GF-D8 (cell line): Measurements from ENCODE around the gene RNASEH2B.

Experiments
- DNase-seq: peaks from one replicate; lab custom pipeline; 2025; lab: John Stamatoyannopoulos, UW

The RNASEH2B gene

GRCh38 chr13:50909605-50910484 is at the start of gene RNASEH2B:
RNASEH2B (plus strand) TSS chr13:50909791; CDS start chr13:50910077, 286 bp downstream.
- peak; percentile 71 for DNase-seq

DNA sequence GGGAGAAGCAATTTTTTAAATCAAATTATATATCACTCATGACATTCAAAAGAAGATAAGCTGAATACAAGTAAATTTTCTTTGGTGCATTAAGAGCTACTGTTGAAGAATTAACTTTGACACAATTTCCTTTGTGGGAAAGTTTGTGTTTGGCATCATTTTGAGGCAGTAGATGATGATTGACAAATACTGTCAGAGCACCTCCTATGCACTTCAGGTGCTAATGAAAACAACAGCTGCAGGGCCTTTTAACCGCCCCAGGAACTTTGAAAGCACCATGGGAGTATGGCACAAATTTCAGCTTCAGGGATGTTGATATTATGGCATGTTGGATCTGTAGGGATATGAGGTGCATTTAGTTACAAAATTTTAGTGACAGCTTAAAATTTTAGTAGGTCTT is 45.1 kb upstream of the RNASEH2B start:
- no peak for DNase-seq

DNA sequence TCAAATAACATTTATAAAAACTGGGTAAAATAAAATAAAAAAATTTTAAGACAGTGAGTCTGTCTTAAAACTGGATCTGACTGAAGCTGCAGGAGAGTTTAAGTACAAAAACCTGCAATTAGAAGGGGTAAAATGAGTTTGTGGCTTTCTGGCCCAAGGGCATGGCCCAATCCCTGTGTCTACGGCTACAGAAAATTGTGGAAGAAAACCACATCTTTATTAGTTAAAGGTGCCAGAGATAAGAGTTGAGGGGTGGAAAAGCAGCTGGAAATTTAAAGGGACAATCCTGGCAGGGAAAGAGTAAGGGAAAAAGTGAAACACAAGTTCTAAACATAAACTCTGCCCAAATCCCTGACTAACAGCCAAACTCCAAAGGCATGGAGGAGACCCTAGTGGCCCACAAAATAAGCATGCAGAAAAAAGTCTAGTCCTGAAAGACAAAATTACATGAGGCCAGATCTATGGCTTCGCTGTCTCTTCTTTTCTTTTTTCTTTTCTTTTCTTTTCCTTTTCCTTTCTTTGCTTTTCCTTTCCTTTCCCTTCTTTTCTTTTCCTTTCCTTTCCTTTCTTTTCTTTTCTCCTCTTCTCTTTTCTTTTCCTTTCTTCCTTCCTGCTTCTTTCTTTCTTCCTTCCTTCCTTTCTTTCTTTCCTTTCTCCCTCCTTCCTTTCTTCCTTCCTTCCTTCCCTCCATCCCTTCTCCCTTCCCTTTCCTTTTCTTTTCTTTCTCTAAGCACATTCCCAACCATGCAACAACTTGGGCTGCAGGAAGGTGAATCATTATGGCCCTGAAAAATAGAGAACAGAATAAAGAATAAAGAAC is 42.6 kb upstream of the RNASEH2B start:
- no peak for DNase-seq

GRCh38 chr13:50867637-50867945 is 42.0 kb upstream of the RNASEH2B start:
- no peak for DNase-seq

DNA sequence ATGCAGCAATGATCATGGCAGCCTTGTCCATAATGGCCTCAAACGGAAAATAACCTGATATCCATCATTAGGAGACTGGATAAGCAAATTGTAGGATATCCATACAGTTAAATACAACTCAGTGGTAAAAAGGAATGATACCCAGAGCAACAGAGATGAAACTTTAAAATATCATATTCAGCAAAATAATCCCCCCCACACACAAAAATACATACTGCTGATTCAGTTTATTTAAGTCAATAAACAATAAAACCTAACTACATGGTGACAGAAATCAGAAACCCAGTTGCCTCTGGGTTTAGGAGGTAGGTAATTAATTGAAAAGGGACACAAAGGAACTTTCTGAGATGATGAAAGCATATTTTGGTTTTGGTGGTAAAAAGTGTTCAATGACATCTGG is 38.2 kb upstream of the RNASEH2B start:
- DNase-seq: no peak

GRCh38 chr13:50873467-50873866 is 36.1 kb upstream of the RNASEH2B start:
- no peak for DNase-seq

- no peak for DNase-seq
Measured at GRCh38 chr13:50873991-50874390, 35.6 kb upstream of the RNASEH2B start.

- peak; percentile 70 for DNase-seq
Measured at GRCh38 chr13:50882816-50883435, 26.7 kb upstream of the RNASEH2B start.

GRCh38 chr13:50883728-50884127 is 25.9 kb upstream of the RNASEH2B start:
- no peak for DNase-seq

- DNase-seq: peak; percentile 26
Measured at GRCh38 chr13:50884265-50884664, 25.3 kb upstream of the RNASEH2B start.

DNA sequence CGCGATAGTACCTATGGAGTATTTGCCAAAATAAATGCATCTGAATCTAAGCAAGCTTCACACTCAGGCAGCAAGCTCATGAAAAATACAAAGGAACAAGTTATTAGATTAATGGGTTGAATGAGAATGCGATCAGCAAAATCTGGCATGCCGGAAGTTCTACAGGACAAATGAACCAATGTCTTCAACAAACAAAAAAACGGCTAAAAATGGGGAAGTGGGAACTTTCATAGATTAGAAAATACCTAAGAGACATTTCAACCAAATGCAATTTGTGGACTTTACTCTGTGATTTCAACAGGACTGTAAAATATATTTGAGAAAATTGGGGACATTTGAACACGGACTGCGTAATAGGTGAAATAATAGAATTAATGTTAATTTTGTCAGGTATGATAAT is 22.4 kb upstream of the RNASEH2B start:
- DNase-seq: peak; percentile 35

DNA sequence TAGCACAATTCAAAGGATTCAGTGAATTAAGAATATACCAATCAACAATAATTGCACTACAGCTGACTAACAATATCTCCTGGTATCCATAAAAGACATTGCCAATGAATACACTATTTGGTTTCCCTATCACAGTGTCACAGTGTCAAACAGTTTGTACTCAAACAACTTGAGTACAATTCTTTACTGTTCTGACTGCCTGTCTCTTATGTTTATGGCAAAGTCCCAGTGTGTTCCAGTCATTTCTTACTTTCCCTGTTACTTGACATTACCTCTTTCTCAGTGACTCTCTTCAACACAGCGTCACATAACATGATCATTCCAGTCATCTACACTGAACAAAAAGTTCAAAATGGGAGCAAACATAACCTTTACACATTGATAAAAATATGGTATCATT is 21.2 kb upstream of the RNASEH2B start:
- DNase-seq: no peak

- no peak for DNase-seq
Measured at GRCh38 chr13:50889317-50889716, 20.3 kb upstream of the RNASEH2B start.

DNA sequence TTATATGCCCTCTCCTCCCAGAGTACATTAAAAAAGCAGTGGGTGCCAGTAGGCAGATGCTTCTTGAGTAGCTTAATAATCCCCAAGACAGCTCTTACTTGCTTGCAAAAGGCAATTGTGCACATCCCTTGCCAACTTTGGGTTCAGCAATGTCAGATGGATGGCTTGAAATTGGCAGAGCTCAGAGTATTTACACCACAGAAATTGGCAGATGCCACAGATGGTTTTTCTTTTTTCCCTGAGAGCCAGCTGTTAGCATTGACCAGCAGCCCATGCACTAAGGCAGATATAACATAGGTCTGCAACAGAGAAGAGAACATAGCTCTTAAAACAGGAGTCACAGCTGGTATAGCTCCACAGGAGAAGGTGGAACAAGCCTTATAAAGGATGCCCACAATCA is 18.4 kb upstream of the RNASEH2B start:
- peak; percentile 5 for DNase-seq

DNA sequence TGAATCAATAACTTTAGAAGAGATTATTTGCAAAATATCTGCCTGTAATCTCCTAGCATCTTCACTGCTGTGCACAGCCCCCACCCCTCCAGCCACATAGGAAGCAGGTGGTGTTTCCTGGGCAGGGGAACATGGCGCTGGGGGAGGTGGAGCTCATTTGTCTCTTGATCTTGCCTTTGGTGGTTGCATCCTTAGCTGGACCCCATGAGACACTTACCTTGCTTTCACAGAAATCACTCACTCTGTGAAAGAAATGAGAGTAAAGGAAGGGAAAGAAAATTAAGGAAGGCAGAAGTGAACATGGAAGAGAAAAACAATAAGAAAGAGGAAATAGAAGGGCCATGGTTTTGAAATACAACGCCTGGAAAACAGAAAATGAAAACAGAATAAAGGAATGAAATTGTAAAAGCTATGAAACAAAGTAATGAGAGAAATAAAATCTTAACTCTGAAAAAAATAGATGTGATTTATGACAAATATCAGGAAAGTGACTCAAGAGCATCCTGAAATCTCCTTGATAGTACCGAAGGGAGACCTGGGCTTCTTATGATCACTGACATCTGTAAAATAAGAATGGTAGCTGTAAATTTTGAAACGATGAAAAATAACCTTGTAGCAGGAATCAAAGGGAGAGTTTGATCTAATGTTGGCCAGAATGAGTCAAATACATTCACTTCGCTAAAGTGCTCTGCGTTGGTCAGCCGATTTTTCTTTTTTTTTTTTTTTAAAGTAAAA is 17.2 kb upstream of the RNASEH2B start:
- DNase-seq: peak; percentile 88

DNA sequence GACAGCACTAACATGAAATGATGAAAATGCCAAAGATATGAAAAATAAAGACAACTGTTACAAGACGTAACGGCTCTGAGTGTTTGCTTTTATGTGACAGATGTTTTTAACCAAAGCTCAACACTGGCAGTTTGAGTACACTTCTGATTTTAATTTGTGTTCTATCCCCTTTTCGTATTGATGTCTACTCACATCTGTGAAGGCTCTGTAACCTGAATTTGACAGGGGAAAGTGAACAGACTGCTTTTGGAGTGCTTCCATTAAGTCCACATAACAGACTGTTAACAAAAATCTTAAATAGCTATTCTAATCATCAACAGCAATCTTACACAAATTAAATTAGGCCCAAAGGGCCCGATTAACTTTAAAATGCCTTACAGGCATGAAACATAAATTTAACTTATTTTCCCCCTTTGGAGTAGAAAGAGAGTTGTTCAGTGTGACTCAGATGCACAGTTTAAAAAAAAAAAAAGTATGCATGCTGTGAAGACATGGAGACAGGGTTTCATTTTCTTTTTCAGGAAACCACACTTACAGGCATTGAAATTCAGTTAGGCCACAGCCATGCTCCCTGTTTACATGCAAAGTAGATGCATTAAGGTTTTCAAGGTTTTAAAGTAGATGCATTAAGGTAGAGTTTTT is 16.3 kb upstream of the RNASEH2B start:
- peak; percentile 93 for DNase-seq

- peak; percentile 91 for DNase-seq
Measured at GRCh38 chr13:50894012-50894411, 15.6 kb upstream of the RNASEH2B start.

- DNase-seq: no peak
Measured at GRCh38 chr13:50894504-50894903, 15.1 kb upstream of the RNASEH2B start.

DNA sequence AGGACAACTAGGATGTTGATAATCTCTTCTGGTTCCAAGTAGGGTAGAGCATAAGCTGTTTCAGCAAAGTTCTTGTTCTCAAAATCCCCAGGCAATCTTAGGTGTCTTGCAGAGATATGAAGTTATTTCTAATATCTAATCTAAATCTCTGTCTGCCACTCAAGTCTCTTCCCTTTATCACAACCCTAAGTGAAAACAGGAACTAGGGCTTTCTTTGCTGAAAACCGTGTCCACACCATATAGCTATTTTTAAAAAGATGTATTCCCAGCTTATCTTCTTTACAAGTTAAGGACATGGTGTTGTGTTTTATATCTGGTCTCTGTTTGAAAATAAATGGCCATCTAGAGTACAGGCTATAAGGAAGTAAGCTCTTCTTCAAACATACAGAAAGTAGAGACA is 11.3 kb upstream of the RNASEH2B start:
- peak; percentile 14 for DNase-seq

- no peak for DNase-seq
Measured at GRCh38 chr13:50901701-50902100, 7.9 kb upstream of the RNASEH2B start.

DNA sequence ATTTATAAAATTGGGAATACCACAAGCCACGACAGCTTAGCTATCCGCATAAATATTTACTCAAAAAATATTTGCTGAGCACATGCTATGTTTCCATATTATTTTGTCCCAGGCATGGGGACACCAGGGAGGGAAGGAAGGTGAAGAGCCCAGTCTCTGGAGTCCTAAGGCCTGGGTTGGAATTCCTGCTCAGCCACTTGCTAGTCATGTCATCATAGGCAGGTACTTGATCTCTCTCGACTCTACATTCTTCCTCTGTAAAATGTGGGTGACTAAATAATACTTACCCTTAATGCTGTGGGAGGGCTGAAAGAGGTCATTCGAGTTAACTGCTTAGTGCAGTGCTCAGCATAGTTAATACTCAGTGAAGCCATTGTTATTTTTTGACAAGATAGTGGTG is 4.3 kb upstream of the RNASEH2B start:
- DNase-seq: no peak

DNA sequence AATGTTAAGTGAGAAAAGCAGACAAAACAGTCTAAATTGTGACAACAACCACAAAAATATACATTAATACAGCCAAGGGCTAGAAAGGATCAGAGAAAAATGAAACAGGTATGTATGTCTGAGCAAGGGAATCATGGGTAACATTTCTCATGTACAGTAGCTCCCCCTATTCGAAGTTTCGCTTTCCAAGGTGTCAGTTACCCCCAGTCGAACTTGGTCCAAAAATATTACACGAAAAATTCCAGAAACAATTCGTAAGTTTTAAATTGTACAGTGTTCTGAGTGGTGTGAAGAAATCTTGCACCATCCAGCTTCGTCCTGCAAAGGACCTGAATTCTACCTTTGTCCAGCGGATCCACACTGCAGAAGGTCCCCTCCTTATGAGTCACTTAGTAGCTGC is 1.8 kb upstream of the RNASEH2B start:
- no peak for DNase-seq
